Activated naive CD8-positive, alpha-beta T cell (primary cell): ENCODE data around the gene NMT1.

ENCODE experiments used
- H3K27ac Mint-ChIP-seq: one replicate; pipeline ENCODE4 v1.8.0; 2021; ENCODE audit warnings: mixed read lengths
- H3K27me3 Mint-ChIP-seq: one replicate; pipeline ENCODE4 v1.8.0; 2021; ENCODE audit warnings: mixed read lengths
- H3K36me3 Mint-ChIP-seq: one replicate; pipeline ENCODE4 v1.8.0; 2021; ENCODE audit warnings: mixed read lengths
- H3K4me1 Mint-ChIP-seq: one replicate; pipeline ENCODE4 v1.8.0; 2021; ENCODE audit warnings: low read depth, mixed read lengths
- H3K4me3 Mint-ChIP-seq: one replicate; pipeline ENCODE4 v1.8.0; 2021; ENCODE audit warnings: mild to moderate bottlenecking, mixed read lengths
- H3K9me3 Mint-ChIP-seq: one replicate; pipeline ENCODE4 v1.8.0; 2021; ENCODE audit warnings: low read depth, mixed read lengths

Gene NMT1

GRCh38 chr17:45112559-45113423 is 51.7 kb downstream of the NMT1 start:
- no peaks in the 10 kb centered on the region for H3K36me3 Mint-ChIP-seq
- H3K27me3 Mint-ChIP-seq = no peaks in the 10 kb centered on the region
- H3K9me3 Mint-ChIP-seq = no peaks in the 10 kb centered on the region
- no peak overlapping the region for H3K27ac Mint-ChIP-seq
- no peaks in the 10 kb centered on the region for H3K4me1 Mint-ChIP-seq
- H3K4me3 Mint-ChIP-seq = no peak overlapping the region

GRCh38 chr17:45113424-45113754 is 52.3 kb downstream of the NMT1 start:
- H3K9me3 Mint-ChIP-seq = no peaks in the 10 kb centered on the region
- H3K4me1 Mint-ChIP-seq = no peaks in the 10 kb centered on the region
- no peak overlapping the region for H3K4me3 Mint-ChIP-seq
- no peaks in the 10 kb centered on the region for H3K36me3 Mint-ChIP-seq
- H3K27me3 Mint-ChIP-seq = no peaks in the 10 kb centered on the region
- no peak overlapping the region for H3K27ac Mint-ChIP-seq

- H3K27me3 Mint-ChIP-seq = no peaks in the 10 kb centered on the region
- no peak overlapping the region for H3K4me3 Mint-ChIP-seq
- no peaks in the 10 kb centered on the region for H3K4me1 Mint-ChIP-seq
- H3K27ac Mint-ChIP-seq = no peak overlapping the region
- no peaks in the 10 kb centered on the region for H3K9me3 Mint-ChIP-seq
- no peaks in the 10 kb centered on the region for H3K36me3 Mint-ChIP-seq
Observed at GRCh38 chr17:45114117-45114932, 53.2 kb downstream of the NMT1 start.

GRCh38 chr17:45115015-45115625 is 54.0 kb downstream of the NMT1 start:
- Mint-ChIP-seq H3K27ac (no peak overlapping the region), H3K36me3 (no peaks in the 10 kb centered on the region), H3K9me3 (no peaks in the 10 kb centered on the region), H3K4me1 (no peaks in the 10 kb centered on the region), H3K27me3 (no peaks in the 10 kb centered on the region), H3K4me3 (no peak overlapping the region)

GRCh38 chr17:45115871-45116270 is 54.8 kb downstream of the NMT1 start:
- Mint-ChIP-seq H3K36me3 (no peaks in the 10 kb centered on the region), H3K4me3 (no peak overlapping the region), H3K9me3 (no peaks in the 10 kb centered on the region), H3K27ac (no peak overlapping the region), H3K27me3 (no peaks in the 10 kb centered on the region), H3K4me1 (no peaks in the 10 kb centered on the region)

GRCh38 chr17:45116434-45117016 is 55.4 kb downstream of the NMT1 start:
- Mint-ChIP-seq H3K27me3 (no peaks in the 10 kb centered on the region), H3K36me3 (no peaks in the 10 kb centered on the region), H3K9me3 (no peaks in the 10 kb centered on the region), H3K27ac (no peak overlapping the region), H3K4me3 (no peak overlapping the region), H3K4me1 (peaks cover 2% of the 10 kb centered on the region)

GRCh38 chr17:45117334-45117733 is 56.2 kb downstream of the NMT1 start:
- Mint-ChIP-seq H3K4me3 (no peak overlapping the region), H3K9me3 (no peaks in the 10 kb centered on the region)

GRCh38 chr17:45117848-45118646 is 56.9 kb downstream of the NMT1 start:
- Mint-ChIP-seq H3K9me3 (no peaks in the 10 kb centered on the region), H3K27me3 (no peaks in the 10 kb centered on the region), H3K27ac (no peak overlapping the region), H3K36me3 (no peaks in the 10 kb centered on the region), H3K4me1 (peaks cover 2% of the 10 kb centered on the region), H3K4me3 (no peak overlapping the region)

More at GRCh38 chr17:45117334-45117733, 56.2 kb downstream of the NMT1 start:
- no peak overlapping the region for H3K27ac Mint-ChIP-seq
- H3K27me3 Mint-ChIP-seq = no peaks in the 10 kb centered on the region
- H3K4me1 Mint-ChIP-seq = peaks cover 2% of the 10 kb centered on the region
- H3K36me3 Mint-ChIP-seq = no peaks in the 10 kb centered on the region

- Mint-ChIP-seq H3K36me3 (no peaks in the 10 kb centered on the region), H3K4me1 (peaks cover 2% of the 10 kb centered on the region), H3K9me3 (no peaks in the 10 kb centered on the region), H3K27me3 (no peaks in the 10 kb centered on the region), H3K27ac (no peak overlapping the region), H3K4me3 (no peak overlapping the region)
Observed at GRCh38 chr17:45118691-45119090, 57.6 kb downstream of the NMT1 start.

- H3K27me3 Mint-ChIP-seq = no peaks in the 10 kb centered on the region
- H3K36me3 Mint-ChIP-seq = no peaks in the 10 kb centered on the region
- peaks cover 2% of the 10 kb centered on the region for H3K4me1 Mint-ChIP-seq
- no peak overlapping the region for H3K27ac Mint-ChIP-seq
- H3K9me3 Mint-ChIP-seq = no peaks in the 10 kb centered on the region
- no peak overlapping the region for H3K4me3 Mint-ChIP-seq
Observed at GRCh38 chr17:45119964-45120363, 58.8 kb downstream of the NMT1 start.

- Mint-ChIP-seq H3K4me3 (no peak overlapping the region), H3K4me1 (peaks cover 2% of the 10 kb centered on the region), H3K27ac (no peak overlapping the region), H3K9me3 (no peaks in the 10 kb centered on the region), H3K27me3 (no peaks in the 10 kb centered on the region), H3K36me3 (no peaks in the 10 kb centered on the region)
Observed at GRCh38 chr17:45120558-45120957, 59.4 kb downstream of the NMT1 start.

- no peak overlapping the region for H3K4me3 Mint-ChIP-seq
Observed at GRCh38 chr17:45121055-45121454, 59.9 kb downstream of the NMT1 start.

GRCh38 chr17:45123076-45123770 is 62.1 kb downstream of the NMT1 start:
- Mint-ChIP-seq H3K36me3 (no peaks in the 10 kb centered on the region), H3K9me3 (no peaks in the 10 kb centered on the region), H3K4me1 (peaks cover 2% of the 10 kb centered on the region), H3K27me3 (no peaks in the 10 kb centered on the region), H3K27ac (no peak overlapping the region), H3K4me3 (no peak overlapping the region)

More at GRCh38 chr17:45121055-45121454, 59.9 kb downstream of the NMT1 start:
- Mint-ChIP-seq H3K9me3 (no peaks in the 10 kb centered on the region), H3K27ac (no peak overlapping the region), H3K4me1 (peaks cover 2% of the 10 kb centered on the region), H3K36me3 (no peaks in the 10 kb centered on the region), H3K27me3 (no peaks in the 10 kb centered on the region)
